Glomerular endothelial cell (primary cell): Measurements from ENCODE around the gene RAB23. TPM values are rescaled to one million over a fixed set of nuclear protein-coding genes. Genes with fewer than 3 reads are reported as not detected.

Experiments
- DNase-seq: peaks from one replicate; pipeline ENCODE4 v3.0.0-alpha.2; 2011; ENCODE audit warnings: low read depth, low spot score; ENCODE audit errors: extremely low read depth
- total RNA-seq: library from RNA; depleted of rRNA; stranded (reverse); fragments of >200 nt; gene quantifications from 2 replicates; pipeline ENCODE4 v1.2.3, GENCODE V29; 2015

Gene RAB23
- total RNA-seq, 1 donor from 2014 or later: 9.4 TPM

- no peak for DNase-seq
These were observed 80.5 kb downstream of the RAB23 start for GRCh38 chr6:57141451-57142177.

GRCh38 chr6:57138026-57138425, 84.1 kb downstream of the RAB23 start:
- DNase-seq: no peak

- DNase-seq: no peak
These were observed 84.8 kb downstream of the RAB23 start for GRCh38 chr6:57137350-57137749.

Other genes starting within 250 kb of the RAB23 start
- 7.5 and 7.8 TPM in 2 replicates for gene KIAA1586, start 175.6 kb downstream of the RAB23 start, total RNA-seq
- gene ZNF451, start 132.1 kb downstream of the RAB23 start, total RNA-seq: 32.5 and 40.0 TPM in 2 replicates
- 3.7 and 4.0 TPM in 2 replicates for gene BAG2, start 50.0 kb downstream of the RAB23 start, total RNA-seq
- gene PRIM2, start 95.3 kb upstream of the RAB23 start, total RNA-seq: 9.1 and 10.2 TPM in 2 replicates